Erythroblast (primary cell): Measurements from ENCODE around the gene GRB14.

Experiments
- GATA1 ChIP-seq: IDR thresholded peaks from 2 replicates; pipeline ENCODE4 v1.6.1; 2011; ENCODE audit warnings: low read depth, mild to moderate bottlenecking, control low read depth, low read length, moderate library complexity
- POLR2A ChIP-seq: IDR thresholded peaks from 2 replicates; pipeline ENCODE4 v1.6.1; 2011; ENCODE audit warnings: mild to moderate bottlenecking, low read length

DNA sequence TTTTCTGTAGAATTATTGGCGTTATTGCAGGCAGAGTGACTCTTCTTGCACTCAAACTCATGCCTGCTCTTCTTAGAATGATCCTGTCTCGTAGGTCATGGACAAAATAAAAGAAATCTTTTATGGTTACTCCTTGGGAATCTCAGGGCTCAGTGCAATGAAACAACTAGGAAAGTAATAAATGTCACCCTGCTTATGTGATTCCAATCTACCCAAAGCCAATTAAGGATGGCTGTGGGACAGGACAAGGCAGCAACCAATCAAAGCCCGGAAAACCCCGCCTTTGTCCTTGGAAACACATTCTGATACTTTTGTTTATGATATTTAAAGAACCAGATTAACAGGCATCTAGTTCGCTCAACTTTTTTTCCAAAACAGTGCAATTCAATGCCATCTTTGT, 53.0 kb downstream of the GRB14 start:
- no peak for TF ChIP-seq POLR2A
- no peak for TF ChIP-seq GATA1
